Tibial nerve (tissue), 4 donors: ENCODE measurements around the gene PTPRG. TPM values are rescaled to one million over a fixed set of nuclear protein-coding genes. Genes with fewer than 3 reads are reported as not detected.

Experiments
- DNase-seq, 2 donors: peaks; one replicate each; pipeline ENCODE4 v3.0.0-alpha.2; 2019; ENCODE audit warnings: low spot score in 2 of 2
- H3K27ac ChIP-seq, 4 donors: fragments of 200-600 bp; sonication (generic) in 3 of 4; one replicate each; pipeline ENCODE4 v1.5.1; 2017 to 2019; ENCODE audit warnings: mild to moderate bottlenecking in 1 of 4
- H3K27me3 ChIP-seq, 2 donors: fragments of 200-600 bp; sonication (generic) in 1 of 2; one replicate each; pipeline versions ENCODE4 v1.5.1 to v1.6.0; 2017 to 2019
- H3K36me3 ChIP-seq, 3 donors: fragments of 200-600 bp; sonication (generic); one replicate each; pipeline ENCODE4 v1.5.1; 2018 to 2019
- H3K4me1 ChIP-seq, 4 donors: fragments of 200-600 bp; sonication (generic) in 3 of 4; one replicate each; pipeline ENCODE4 v1.5.1; 2017 to 2019
- H3K4me3 ChIP-seq, 4 donors: fragments of 200-600 bp; sonication (generic) in 3 of 4; one replicate each; pipeline ENCODE4 v1.5.1; 2017 to 2019; ENCODE audit warnings: mild to moderate bottlenecking in 1 of 4, moderate library complexity in 1 of 4
- H3K9me3 ChIP-seq, 4 donors: fragments of 200-600 bp; sonication (generic) in 3 of 4; one replicate each; pipeline ENCODE4 v1.5.1; 2017 to 2019
- CTCF ChIP-seq, 5 experiments: fragments of 200-600 bp in 3 of 5; fragments of 450-650 bp in 2 of 5; sonication (generic) in 3 of 5; IDR thresholded peaks; one replicate each; pipeline ENCODE4 v1.5.1; 2016 to 2019; ENCODE audit warnings: antibody characterized with exemption in 5 of 5, mild to moderate bottlenecking in 3 of 5, moderate library complexity in 2 of 5
- EP300 ChIP-seq, 2 donors: sonication (generic); formaldehyde crosslinking; IDR thresholded peaks; one replicate each; pipeline ENCODE4 v1.6.1; 2017; ENCODE audit warnings: antibody characterized with exemption in 2 of 2, mild to moderate bottlenecking in 1 of 2
- POLR2A ChIP-seq, 2 donors: fragments of 450-650 bp; IDR thresholded peaks; one replicate each; pipeline ENCODE4 v1.6.1; 2017; ENCODE audit warnings: antibody characterized with exemption in 2 of 2, mild to moderate bottlenecking in 2 of 2, moderate library complexity in 2 of 2
- WGBS, 2 donors: methylation state at CpG; one replicate each; pipeline ENCODE4 v1.1.5; 2018; 5-methylcytosine and 5-hydroxymethylcytosine counted together
- total RNA-seq, 4 donors: library from RNA; depleted of rRNA; stranded (reverse); fragments of >200 nt; gene quantifications; one replicate each; pipeline ENCODE4 v1.1.0, GENCODE V29; 2016

PTPRG gene
- total RNA-seq, 4 donors from 2014 or later, result 112 to 174 (median 121) TPM

- H3K27me3 ChIP-seq, result no peaks in the 10 kb centered on the region
- TF ChIP-seq EP300 (IDR thresholded peaks at IDR 0.05) (no peak), CTCF (IDR thresholded peaks at IDR 0.05) (no peak), POLR2A (IDR thresholded peaks at IDR 0.05) (no peak)
- H3K4me1 ChIP-seq, result peaks cover 0 to 3% (median 0%) of the 10 kb centered on the region in 4 donors
- 91 to 94% methylated on average over 6 of the region's 6 CpGs for WGBS, 2 donors
- no peak for DNase-seq
- peaks cover 0 to 6% (median 0%) of the 10 kb centered on the region in 3 donors for H3K36me3 ChIP-seq
- H3K9me3 ChIP-seq, result no peaks in the 10 kb centered on the region
- H3K27ac ChIP-seq, result no peak overlapping the region
- no peak overlapping the region for H3K4me3 ChIP-seq
Measured at GRCh38 chr3:62175161-62175560, 613.8 kb downstream of the PTPRG start.

DNA sequence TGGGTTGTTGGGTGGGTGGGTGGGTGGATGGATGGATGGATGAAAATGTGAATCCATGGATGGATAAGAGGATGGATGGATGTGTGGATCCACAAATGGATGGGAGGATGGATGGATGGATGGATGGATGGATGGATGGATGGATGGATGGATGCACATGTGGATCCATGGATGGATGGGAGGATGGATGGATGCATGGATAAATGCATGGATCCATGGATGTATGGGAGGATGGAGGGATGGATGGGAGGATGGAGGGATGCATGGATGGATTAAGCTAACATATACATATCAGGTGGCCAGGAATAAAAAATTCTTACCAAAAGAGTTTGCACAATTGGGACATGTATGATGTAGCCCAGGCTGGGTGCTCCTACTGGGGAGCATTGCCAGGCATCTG is 616.7 kb downstream of the PTPRG start:
- TF ChIP-seq EP300 (IDR thresholded peaks at IDR 0.05) (no peak), POLR2A (IDR thresholded peaks at IDR 0.05) (no peak), CTCF (IDR thresholded peaks at IDR 0.05) (no peak)
- Histone ChIP-seq H3K9me3 (no peaks in the 10 kb centered on the region), H3K4me1 (peaks cover 0 to 3% (median 0%) of the 10 kb centered on the region in 4 donors), H3K27ac (no peak overlapping the region), H3K4me3 (no peak overlapping the region), H3K27me3 (no peaks in the 10 kb centered on the region), H3K36me3 (no peaks in the 10 kb centered on the region)
- no peak for DNase-seq

DNA sequence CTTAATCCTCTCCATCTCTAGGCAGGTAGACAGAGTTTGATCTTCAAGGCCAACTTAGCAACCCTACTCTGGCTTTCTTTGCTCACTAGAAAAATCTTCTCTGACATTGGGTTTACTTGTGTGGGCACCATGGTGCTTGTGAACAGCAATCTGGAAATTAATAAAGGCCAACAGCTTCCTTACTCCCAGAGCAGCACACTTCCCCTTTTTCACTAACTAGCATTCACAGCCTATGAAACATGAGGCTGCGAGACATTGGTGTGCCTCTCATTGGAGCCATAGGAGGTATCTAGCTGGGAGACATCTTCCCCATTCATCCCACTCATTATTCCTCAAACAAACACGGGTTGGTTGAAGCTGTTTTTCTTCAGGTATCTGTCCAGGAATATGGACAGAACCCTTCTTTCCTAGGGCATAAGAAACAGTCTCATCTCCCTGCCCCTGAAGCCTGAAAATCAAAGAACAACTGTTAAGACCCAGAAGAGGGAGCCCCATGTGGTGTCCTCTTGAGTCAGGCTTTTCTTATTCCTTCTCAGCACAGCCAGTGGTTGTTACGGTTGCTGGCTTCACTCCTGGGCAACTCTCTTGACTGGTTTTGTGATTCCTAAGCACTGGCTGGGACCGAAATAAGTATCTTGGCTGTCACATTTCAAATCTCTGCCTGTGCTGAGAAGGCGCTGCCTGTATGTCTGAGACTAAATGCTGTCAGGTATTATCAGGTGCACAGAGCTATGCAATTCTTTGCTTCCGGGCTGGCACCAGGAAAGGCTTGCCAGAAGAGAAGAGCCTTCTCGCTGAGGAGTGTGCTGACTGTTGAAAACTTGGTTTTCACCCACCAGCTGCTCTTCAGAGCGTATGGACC is 617.6 kb downstream of the PTPRG start:
- Histone ChIP-seq H3K4me1 (peaks cover 0 to under 1% (median 0%) of the 10 kb centered on the region in 4 donors), H3K27ac (no peak overlapping the region), H3K4me3 (no peak overlapping the region), H3K27me3 (no peaks in the 10 kb centered on the region), H3K9me3 (no peaks in the 10 kb centered on the region), H3K36me3 (no peaks in the 10 kb centered on the region)
- no peak for DNase-seq
- TF ChIP-seq POLR2A (IDR thresholded peaks at IDR 0.05) (no peak), CTCF (IDR thresholded peaks at IDR 0.05) (no peak), EP300 (IDR thresholded peaks at IDR 0.05) (no peak)
- WGBS, 2 donors, result 92 to 96% methylated on average over 8 of the region's 8 CpGs

GRCh38 chr3:62180514-62180913 is 619.1 kb downstream of the PTPRG start:
- no peak for DNase-seq
- Histone ChIP-seq H3K36me3 (no peaks in the 10 kb centered on the region), H3K4me3 (no peak overlapping the region), H3K27me3 (no peaks in the 10 kb centered on the region), H3K9me3 (no peaks in the 10 kb centered on the region), H3K27ac (no peak overlapping the region), H3K4me1 (peaks cover 0 to 4% (median 0%) of the 10 kb centered on the region in 4 donors)
- TF ChIP-seq CTCF (IDR thresholded peaks at IDR 0.05) (no peak), POLR2A (IDR thresholded peaks at IDR 0.05) (no peak)
- WGBS, 2 donors, result 68 to 71% methylated on average over 5 of the region's 5 CpGs

DNA sequence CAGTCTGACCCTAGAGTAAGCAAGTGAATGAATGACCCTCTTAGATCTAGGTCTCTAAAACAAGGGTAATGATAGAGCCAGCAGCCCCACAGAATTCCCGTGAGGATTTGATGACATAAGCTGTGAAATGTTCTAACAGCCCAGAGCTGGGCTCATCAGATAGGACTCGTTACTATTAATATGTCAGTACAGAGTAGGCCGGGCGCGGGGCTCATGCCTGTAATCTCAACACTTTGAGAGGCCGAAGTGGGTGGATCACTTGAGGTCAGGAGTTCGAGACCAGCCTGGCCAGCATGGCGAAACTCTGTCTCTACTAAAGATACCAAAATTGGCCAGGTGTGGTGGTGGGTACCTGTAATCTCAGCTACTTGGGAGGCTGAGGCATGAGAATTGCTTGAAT is 621.7 kb downstream of the PTPRG start:
- 90 to 95% methylated on average over 8 of the region's 8 CpGs for WGBS, 2 donors
- Histone ChIP-seq H3K27me3 (no peaks in the 10 kb centered on the region), H3K4me3 (no peak overlapping the region), H3K9me3 (no peaks in the 10 kb centered on the region), H3K27ac (no peak overlapping the region), H3K4me1 (peaks cover 0 to 5% (median 0%) of the 10 kb centered on the region in 4 donors), H3K36me3 (no peaks in the 10 kb centered on the region)
- TF ChIP-seq EP300 (IDR thresholded peaks at IDR 0.05) (no peak), CTCF (IDR thresholded peaks at IDR 0.05) (no peak), POLR2A (IDR thresholded peaks at IDR 0.05) (no peak)
- no peak for DNase-seq
